HepG2 (cell line): ENCODE results near the gene SLC12A5. TPM values are rescaled to one million over a fixed set of nuclear protein-coding genes. Genes with fewer than 3 reads are reported as not detected.

Experiments
- AHDC1 ChIP-seq: sonication (generic); formaldehyde crosslinking; IDR thresholded peaks from 2 replicates; pipeline ENCODE4 v1.5.1; 2020; ENCODE audit warnings: mild to moderate bottlenecking, missing genetic modification reagents, borderline replicate concordance
- EEA1 ChIP-seq: sonication (generic); formaldehyde crosslinking; IDR thresholded peaks from 2 replicates; pipeline ENCODE4 v1.5.1; 2020; ENCODE audit warnings: mild to moderate bottlenecking, missing genetic modification reagents, borderline replicate concordance
- KDM2A ChIP-seq: sonication (generic); formaldehyde crosslinking; IDR thresholded peaks from 2 replicates; pipeline ENCODE4 v1.4.0; 2020; ENCODE audit warnings: low read depth, missing genetic modification reagents, borderline replicate concordance
- NR2C2 ChIP-seq: sonication (generic); formaldehyde crosslinking; IDR thresholded peaks from 2 replicates; pipeline ENCODE4 v1.4.0; 2020; ENCODE audit warnings: missing genetic modification reagents, mild to moderate bottlenecking, moderate library complexity, borderline replicate concordance
- NR2F2 ChIP-seq: IDR thresholded peaks from 2 replicates; pipeline ENCODE4 v1.6.1; 2012; ENCODE audit warnings: low read depth, inconsistent platforms, borderline replicate concordance
- RFX3 ChIP-seq: IDR thresholded peaks from 2 replicates; pipeline ENCODE4 v1.6.1; 2016; ENCODE audit warnings: missing biosample characterization, missing genetic modification reagents
- SRF ChIP-seq: IDR thresholded peaks from 2 replicates; pipeline ENCODE4 v1.6.1; 2011; ENCODE audit warnings: mild to moderate bottlenecking, low read depth, low read length, moderate library complexity
- THAP8 ChIP-seq: sonication (generic); formaldehyde crosslinking; IDR thresholded peaks from 2 replicates; pipeline ENCODE4 v1.5.1; 2020; ENCODE audit warnings: missing genetic modification reagents, mild to moderate bottlenecking, borderline replicate concordance
- polyA plus RNA-seq, 8 experiments: library from polyadenylated mRNA; depleted of rRNA in 3 of 8; stranded (reverse) in 7 of 8; unstranded in 1 of 8; fragments of >200 nt; fragmentation: Illumina TruSeq in 4 of 8; extraction: Trizol in 4 of 8; gene quantifications; 2 replicates each; pipeline versions ENCODE4 v1.2.1 to v1.2.3, GENCODE V29; 2011 to 2016; ENCODE audit warnings: low read depth in 4 of 8, missing spikeins in 1 of 8, mixed read lengths in 1 of 8; ENCODE audit not compliant: insufficient read depth in 1 of 8
- total RNA-seq, 5 experiments: library from RNA; depleted of rRNA; stranded (reverse); fragments of >200 nt; fragmentation: Illumina TruSeq; extraction: Trizol; gene quantifications; 2 replicates each; pipeline ENCODE4 v1.2.3, GENCODE V29; 2016; ENCODE audit warnings: low read depth in 1 of 5
- TF ChIP-seq, protein P1 (sequence below): sonication (generic); formaldehyde crosslinking; IDR thresholded peaks from 2 replicates; pipeline ENCODE4 v1.4.0; 2020; ENCODE audit warnings: missing genetic modification reagents; ENCODE audit errors: not compliant biosample characterization
- TF ChIP-seq, protein P2 (sequence below): sonication (generic); formaldehyde crosslinking; IDR thresholded peaks from 2 replicates; pipeline ENCODE4 v1.9.0; 2021; ENCODE audit warnings: missing genetic modification reagents, borderline replicate concordance
- TF ChIP-seq, protein P3 (sequence below): sonication (generic); formaldehyde crosslinking; IDR thresholded peaks from 2 replicates; pipeline ENCODE4 v1.9.0; 2021; ENCODE audit warnings: missing genetic modification reagents, borderline replicate concordance
- TF ChIP-seq, protein P4 (sequence below), 2 experiments: sonication (generic) in 1 of 2; formaldehyde crosslinking in 1 of 2; IDR thresholded peaks; 2 replicates each; pipeline versions ENCODE4 v1.4.0 to v1.6.1; 2018 to 2020; ENCODE audit warnings: missing genetic modification reagents in 2 of 2, borderline replicate concordance in 1 of 2, low read depth in 1 of 2, mild to moderate bottlenecking in 1 of 2, missing biosample characterization in 1 of 2

SLC12A5 gene
- total and polyA plus RNA-seq, 2 of the 13 experiments (the other 11 are each of a cell fraction or from before 2014, with no cell fraction given): 4.3 to 5.4 TPM

GRCh38 chr20:45993197-45993951, 35.6 kb upstream of the SLC12A5 start (continued):
- TF ChIP-seq THAP8 (no peak), RFX3 (CRISPR knock-in tag) (no peak), AHDC1 (CRISPR knock-in tag) (no peak), NR2F2 (no peak), EEA1 (no peak), KDM2A (CRISPR knock-in tag) (no peak), NR2C2 (peak; percentile 46), SRF (no peak)
- TF ChIP-seq, protein P1, sequence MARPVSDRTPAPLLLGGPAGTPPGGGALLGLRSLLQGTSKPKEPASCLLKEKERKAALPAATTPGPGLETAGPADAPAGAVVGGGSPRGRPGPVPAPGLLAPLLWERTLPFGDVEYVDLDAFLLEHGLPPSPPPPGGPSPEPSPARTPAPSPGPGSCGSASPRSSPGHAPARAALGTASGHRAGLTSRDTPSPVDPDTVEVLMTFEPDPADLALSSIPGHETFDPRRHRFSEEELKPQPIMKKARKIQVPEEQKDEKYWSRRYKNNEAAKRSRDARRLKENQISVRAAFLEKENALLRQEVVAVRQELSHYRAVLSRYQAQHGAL (CRISPR knock-in tag): no peak
- TF ChIP-seq, protein P2, sequence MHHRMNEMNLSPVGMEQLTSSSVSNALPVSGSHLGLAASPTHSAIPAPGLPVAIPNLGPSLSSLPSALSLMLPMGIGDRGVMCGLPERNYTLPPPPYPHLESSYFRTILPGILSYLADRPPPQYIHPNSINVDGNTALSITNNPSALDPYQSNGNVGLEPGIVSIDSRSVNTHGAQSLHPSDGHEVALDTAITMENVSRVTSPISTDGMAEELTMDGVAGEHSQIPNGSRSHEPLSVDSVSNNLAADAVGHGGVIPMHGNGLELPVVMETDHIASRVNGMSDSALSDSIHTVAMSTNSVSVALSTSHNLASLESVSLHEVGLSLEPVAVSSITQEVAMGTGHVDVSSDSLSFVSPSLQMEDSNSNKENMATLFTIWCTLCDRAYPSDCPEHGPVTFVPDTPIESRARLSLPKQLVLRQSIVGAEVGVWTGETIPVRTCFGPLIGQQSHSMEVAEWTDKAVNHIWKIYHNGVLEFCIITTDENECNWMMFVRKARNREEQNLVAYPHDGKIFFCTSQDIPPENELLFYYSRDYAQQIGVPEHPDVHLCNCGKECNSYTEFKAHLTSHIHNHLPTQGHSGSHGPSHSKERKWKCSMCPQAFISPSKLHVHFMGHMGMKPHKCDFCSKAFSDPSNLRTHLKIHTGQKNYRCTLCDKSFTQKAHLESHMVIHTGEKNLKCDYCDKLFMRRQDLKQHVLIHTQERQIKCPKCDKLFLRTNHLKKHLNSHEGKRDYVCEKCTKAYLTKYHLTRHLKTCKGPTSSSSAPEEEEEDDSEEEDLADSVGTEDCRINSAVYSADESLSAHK: no peak
- TF ChIP-seq, protein P3, sequence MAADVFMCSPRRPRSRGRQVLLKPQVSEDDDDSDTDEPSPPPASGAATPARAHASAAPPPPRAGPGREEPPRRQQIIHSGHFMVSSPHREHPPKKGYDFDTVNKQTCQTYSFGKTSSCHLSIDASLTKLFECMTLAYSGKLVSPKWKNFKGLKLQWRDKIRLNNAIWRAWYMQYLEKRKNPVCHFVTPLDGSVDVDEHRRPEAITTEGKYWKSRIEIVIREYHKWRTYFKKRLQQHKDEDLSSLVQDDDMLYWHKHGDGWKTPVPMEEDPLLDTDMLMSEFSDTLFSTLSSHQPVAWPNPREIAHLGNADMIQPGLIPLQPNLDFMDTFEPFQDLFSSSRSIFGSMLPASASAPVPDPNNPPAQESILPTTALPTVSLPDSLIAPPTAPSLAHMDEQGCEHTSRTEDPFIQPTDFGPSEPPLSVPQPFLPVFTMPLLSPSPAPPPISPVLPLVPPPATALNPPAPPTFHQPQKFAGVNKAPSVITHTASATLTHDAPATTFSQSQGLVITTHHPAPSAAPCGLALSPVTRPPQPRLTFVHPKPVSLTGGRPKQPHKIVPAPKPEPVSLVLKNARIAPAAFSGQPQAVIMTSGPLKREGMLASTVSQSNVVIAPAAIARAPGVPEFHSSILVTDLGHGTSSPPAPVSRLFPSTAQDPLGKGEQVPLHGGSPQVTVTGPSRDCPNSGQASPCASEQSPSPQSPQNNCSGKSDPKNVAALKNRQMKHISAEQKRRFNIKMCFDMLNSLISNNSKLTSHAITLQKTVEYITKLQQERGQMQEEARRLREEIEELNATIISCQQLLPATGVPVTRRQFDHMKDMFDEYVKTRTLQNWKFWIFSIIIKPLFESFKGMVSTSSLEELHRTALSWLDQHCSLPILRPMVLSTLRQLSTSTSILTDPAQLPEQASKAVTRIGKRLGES (CRISPR knock-in tag): no peak
- TF ChIP-seq, protein P4, sequence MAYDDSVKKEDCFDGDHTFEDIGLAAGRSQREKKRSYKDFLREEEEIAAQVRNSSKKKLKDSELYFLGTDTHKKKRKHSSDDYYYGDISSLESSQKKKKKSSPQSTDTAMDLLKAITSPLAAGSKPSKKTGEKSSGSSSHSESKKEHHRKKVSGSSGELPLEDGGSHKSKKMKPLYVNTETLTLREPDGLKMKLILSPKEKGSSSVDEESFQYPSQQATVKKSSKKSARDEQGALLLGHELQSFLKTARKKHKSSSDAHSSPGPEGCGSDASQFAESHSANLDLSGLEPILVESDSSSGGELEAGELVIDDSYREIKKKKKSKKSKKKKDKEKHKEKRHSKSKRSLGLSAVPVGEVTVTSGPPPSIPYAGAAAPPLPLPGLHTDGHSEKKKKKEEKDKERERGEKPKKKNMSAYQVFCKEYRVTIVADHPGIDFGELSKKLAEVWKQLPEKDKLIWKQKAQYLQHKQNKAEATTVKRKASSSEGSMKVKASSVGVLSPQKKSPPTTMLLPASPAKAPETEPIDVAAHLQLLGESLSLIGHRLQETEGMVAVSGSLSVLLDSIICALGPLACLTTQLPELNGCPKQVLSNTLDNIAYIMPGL (CRISPR knock-in tag; IDR thresholded peaks at IDR 0.05; ENCODE audit: borderline replicate concordance in 1 of 2, low read depth in 1 of 2): no peak
